Measurements from ENCODE around the gene CASP8AP2.

GRCh38 chr6:89888871-89889270, 59.2 kb downstream of the CASP8AP2 start:
- TF ChIP-seq CREB1 (CRISPR knock-in tag; IDR thresholded peaks at IDR 0.05; ENCODE audit: low read depth) (no peak), EZH2 (IDR thresholded peaks at IDR 0.05; ENCODE audit: low read depth, unreplicated experiment) (no peak), CTCF (conservative IDR thresholded peaks at IDR 0.05; ENCODE audit: low read depth in 2 of 2) (no peak), POLR2AphosphoS5 (IDR thresholded peaks at IDR 0.05; ENCODE audit: low read depth) (no peak), ZNF331 (CRISPR knock-in tag; IDR thresholded peaks at IDR 0.05; ENCODE audit: low read depth) (no peak), REST (IDR thresholded peaks at IDR 0.05; ENCODE audit: unreplicated experiment) (no peak)
